GM19397 (cell line): ENCODE results near the gene PHKG2.

Experiments
- ATAC-seq: cut with Tn5 transposase; IDR thresholded peaks from one replicate; pipeline ENCODE4 v1.9.1; 2021; ENCODE audit warnings: mild to moderate bottlenecking, moderate library complexity; ENCODE audit not compliant: unreplicated experiment

Gene PHKG2

DNA sequence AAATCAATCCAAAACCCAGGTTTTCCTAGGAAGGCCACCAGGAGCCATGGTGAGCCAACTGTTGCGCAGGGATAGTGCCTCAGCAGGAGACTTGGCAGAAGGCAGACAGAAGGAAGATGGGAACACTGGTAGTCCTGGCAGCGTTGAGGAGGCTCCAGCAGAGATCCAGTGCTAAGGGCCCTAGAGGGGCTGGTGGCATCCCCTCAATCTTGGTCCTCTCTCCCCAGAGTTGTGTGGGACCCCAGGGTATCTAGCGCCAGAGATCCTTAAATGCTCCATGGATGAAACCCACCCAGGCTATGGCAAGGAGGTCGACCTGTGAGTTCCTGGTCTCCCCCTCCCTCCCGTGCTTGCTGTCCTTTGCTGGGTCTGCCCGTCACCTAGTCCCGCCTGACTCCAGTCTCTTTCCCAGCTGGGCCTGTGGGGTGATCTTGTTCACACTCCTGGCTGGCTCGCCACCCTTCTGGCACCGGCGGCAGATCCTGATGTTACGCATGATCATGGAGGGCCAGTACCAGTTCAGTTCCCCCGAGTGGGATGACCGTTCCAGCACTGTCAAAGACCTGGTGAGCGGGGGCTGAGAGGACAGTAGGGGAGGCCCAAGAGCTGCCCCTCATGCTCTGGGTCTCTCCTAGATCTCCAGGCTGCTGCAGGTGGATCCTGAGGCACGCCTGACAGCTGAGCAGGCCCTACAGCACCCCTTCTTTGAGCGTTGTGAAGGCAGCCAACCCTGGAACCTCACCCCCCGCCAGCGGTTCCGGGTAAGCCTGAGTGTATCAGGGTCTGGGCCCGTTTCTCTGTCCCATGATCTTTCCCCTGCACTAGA is 7.9 kb downstream of the PHKG2 start:
- ATAC-seq, result no peak

DNA sequence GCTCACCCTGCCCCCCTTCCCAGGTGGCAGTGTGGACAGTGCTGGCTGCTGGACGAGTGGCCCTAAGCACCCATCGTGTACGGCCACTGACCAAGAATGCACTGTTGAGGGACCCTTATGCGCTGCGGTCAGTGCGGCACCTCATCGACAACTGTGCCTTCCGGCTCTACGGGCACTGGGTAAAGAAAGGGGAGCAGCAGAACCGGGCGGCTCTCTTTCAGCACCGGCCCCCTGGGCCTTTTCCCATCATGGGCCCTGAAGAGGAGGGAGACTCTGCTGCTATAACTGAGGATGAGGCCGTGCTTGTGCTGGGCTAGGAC is 8.5 kb downstream of the PHKG2 start:
- no peak for ATAC-seq

DNA sequence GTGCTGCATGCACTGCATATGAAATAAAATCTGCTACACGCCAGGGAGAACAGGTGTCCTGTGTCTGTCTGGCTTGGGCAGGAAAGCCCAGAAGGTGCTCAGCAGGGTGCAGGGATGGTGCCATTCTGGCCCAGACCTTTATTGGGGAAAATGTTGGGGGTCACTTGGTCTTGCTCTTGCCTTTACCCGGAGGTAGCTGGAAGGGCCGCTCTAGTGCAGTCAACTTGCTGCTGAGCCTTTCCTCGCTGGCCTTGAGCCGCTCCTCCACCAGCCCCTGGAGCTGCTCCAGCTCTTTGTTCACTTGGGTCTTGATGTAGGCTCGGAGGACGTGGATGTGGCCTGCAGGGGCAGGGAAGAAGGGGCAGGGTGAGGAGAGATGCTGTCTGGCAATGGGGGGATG is 9.1 kb downstream of the PHKG2 start:
- ATAC-seq, result no peak

DNA sequence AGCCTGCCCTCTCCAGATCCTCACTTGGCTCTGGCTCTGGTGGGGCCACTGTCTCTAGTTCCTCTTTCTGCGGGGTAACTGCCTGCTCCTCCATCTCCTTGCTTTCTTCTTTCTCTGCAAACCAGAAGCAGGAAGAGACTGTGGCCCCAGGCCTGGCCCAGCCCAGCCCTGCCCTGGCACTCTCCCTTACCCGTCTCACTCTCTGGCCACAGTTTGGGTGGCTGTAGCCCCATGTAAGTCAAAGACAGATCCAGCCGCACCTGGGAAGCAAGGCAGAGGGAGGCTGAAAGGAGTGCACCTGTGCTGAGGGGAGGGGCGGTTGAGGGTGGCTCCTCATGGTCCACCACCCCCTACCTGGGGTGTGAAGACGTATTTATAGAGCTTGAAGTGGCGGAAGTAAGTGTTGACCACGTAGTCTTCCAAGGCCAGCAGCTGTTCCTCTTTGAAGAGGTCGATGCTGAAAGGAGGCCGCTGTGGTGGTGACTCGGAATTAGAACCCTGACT is 10.8 kb downstream of the PHKG2 start:
- no peak for ATAC-seq

- ATAC-seq, result no peak
Measured at GRCh38 chr16:30760001-30760559, 11.9 kb downstream of the PHKG2 start.

- no peak for ATAC-seq
Measured at GRCh38 chr16:30760577-30761426, 12.6 kb downstream of the PHKG2 start.

DNA sequence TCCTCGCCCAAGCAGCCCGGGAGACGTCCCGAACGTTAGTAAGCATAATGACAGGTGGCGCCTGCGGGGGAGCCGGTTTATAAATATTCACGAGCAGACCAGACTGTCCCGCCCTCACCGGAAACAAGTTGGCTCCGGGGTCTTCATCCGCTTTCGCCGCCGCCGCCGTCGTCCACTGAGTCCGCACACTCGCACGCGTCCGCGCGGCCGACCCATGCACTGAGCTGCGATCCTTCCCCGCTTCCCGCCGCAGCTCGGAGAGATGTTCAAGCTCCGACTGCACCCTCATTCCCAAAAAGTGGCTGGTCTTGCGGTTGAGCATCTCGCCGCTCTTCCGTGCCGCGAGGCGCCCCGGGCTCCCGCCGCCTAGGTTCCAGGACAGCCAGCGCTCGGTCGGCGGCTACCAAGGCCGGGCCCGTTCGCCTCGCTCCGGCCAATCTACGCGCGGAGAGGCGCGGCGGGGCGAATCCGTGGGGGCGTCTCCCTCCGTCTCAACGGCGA is 13.3 kb downstream of the PHKG2 start:
- peak; percentile 27 for ATAC-seq

DNA sequence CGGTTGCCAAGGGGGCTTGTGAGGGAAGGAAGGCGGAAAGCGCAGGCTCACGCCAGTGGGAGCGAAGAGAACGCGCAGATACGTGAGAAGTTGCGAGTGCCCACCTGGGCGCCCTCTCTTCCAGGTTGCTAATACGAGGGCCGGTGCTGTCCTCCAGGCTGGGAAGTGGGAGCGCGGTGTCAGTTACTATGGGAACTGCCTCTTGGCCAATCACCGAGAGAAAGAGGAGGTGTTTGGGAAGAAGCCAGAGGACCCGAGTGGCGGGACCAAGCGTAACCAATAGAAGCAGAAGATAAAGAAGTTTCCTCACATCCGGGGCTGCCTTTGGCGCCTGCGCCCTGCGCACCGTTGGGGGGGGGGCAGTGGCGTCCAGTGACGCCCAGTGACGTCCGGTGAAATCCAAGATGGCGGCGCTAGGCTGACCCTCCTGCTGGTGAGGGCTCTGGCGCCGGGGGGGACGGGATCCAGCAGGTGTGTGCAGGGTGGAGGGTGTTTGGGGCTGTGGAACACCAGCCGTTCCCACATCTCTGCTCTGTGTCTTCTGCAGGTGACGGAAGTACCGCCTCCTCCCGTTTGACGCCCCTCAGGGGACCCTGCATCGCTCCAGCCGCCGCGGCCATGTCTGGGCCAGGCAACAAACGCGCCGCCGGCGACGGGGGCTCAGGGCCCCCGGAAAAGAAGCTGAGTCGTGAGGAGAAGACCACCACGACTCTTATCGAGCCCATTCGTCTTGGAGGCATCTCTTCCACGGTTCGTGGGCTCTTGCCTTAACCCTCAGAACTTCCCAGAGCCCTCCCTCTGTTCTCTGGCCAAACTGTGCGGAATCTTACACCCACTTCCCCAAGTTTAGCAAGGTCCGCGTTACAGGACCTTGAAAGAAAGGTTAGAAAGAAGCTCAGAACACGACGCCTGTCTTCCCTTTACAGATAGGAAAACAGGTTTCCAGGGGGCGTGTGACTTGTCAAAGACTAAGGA is 14.0 kb downstream of the PHKG2 start, which contains the start of the genes CFAP119 and RNF40:
TSS of gene CFAP119 (minus strand) at position 135 of the 975 bp plus-strand sequence. CDS start 314 bp downstream, outside the sequence.
TSS of gene RNF40 (plus strand) at position 395 of the 975 bp plus-strand sequence. CDS start at position 619, 224 bp downstream.
- ATAC-seq, result peak; percentile 80

- no peak for ATAC-seq
Measured at GRCh38 chr16:30762991-30763725, 14.9 kb downstream of the PHKG2 start.

- no peak for ATAC-seq
Measured at GRCh38 chr16:30764086-30764485, 15.9 kb downstream of the PHKG2 start.

- ATAC-seq, result no peak
Measured at GRCh38 chr16:30764816-30765465, 16.7 kb downstream of the PHKG2 start.

- ATAC-seq, result no peak
Measured at GRCh38 chr16:30766206-30766932, 18.1 kb downstream of the PHKG2 start.

GRCh38 chr16:30766933-30767284 is 18.7 kb downstream of the PHKG2 start:
- no peak for ATAC-seq

DNA sequence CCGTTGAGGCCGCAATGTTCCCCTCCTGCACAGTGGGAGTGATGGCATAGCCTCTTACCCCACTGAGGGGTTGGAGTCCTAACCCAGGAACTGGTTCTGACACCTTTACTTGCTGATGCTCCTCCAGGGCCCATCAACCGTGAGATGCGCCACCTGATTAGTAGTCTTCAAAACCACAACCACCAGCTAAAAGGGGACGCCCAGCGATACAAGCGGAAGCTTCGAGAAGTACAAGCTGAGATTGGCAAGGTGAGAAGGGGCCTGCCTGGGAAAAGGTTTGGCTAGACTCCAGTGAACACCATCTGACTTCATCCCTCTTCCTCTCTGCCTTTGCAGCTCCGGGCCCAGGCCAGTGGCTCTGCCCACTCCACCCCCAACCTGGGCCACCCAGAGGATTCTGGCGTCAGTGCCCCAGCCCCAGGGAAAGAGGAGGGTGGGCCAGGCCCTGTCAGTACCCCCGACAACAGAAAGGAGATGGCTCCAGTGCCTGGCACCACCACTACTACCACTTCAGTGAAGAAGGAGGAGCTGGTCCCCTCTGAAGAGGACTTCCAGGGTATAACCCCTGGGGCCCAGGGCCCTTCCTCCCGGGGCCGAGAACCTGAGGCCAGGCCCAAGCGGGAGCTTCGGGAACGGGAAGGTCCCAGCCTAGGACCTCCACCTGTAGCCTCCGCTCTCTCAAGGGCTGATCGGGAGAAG is 19.7 kb downstream of the PHKG2 start:
- ATAC-seq, result no peak

DNA sequence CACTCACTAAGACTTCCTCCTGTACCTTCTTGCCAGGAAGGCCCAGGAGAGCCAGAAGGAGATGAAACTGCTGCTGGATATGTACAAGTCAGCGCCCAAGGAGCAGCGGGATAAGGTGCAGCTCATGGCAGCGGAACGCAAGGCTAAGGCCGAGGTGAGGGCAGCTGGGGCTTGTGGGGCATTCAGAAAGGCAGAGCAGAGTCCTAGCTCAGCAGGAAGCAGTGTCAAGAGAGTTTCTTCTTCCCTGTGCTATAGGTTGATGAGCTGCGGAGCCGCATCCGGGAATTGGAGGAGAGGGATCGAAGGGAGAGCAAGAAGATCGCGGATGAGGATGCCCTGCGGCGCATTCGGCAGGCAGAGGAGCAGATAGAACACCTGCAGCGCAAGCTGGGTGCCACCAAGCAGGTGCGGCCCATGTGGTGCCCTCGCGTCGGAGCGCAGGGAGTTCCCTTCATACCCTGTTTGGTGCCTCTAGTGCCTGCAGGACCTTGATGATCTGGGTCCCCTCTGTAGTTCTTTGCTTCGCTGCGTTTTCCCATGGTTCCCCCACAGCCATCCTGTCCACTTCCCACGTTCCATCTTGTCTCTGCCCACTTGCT is 20.5 kb downstream of the PHKG2 start:
- ATAC-seq, result no peak

GRCh38 chr16:30769379-30770089 is 21.3 kb downstream of the PHKG2 start:
- no peak for ATAC-seq

- ATAC-seq, result no peak
Measured at GRCh38 chr16:30771726-30772125, 23.5 kb downstream of the PHKG2 start.
